K562 (cell line): ENCODE data around the gene SELENOI. TPM values are rescaled to one million over a fixed set of nuclear protein-coding genes. Genes with fewer than 3 reads are reported as not detected.

Source experiments
- BCOR ChIP-seq: fragments of 450-650 bp; IDR thresholded peaks from 2 replicates; pipeline ENCODE4 v1.6.1; 2016
- BRCA1 ChIP-seq, 2 experiments: fragments of 450-650 bp in 1 of 2; sonication (generic) in 1 of 2; formaldehyde crosslinking in 1 of 2; IDR thresholded peaks; 2 replicates each; pipeline versions ENCODE4 v1.5.0 to v1.6.1; 2017 to 2020; ENCODE audit warnings: mild to moderate bottlenecking in 1 of 2, missing genetic modification reagents in 1 of 2
- MCM7 ChIP-seq, 2 experiments: fragments of 450-650 bp; IDR thresholded peaks; 2 replicates each; pipeline ENCODE4 v1.6.1; 2016 to 2018
- MYBL2 ChIP-seq, 2 experiments: fragments of 450-650 bp in 1 of 2; sonication (generic) in 1 of 2; formaldehyde crosslinking in 1 of 2; IDR thresholded peaks; 2 replicates each; pipeline versions ENCODE4 v1.6.1 to v1.8.1; 2017 to 2022; ENCODE audit warnings: borderline replicate concordance in 1 of 2, inconsistent platforms in 1 of 2, low read depth in 1 of 2, mild to moderate bottlenecking in 1 of 2, missing genetic modification reagents in 1 of 2, moderate library complexity in 1 of 2
- PCBP2 ChIP-seq: fragments of 200-400 bp; formaldehyde crosslinking; IDR thresholded peaks from 2 replicates; pipeline ENCODE4 v1.6.1; 2018; ENCODE audit warnings: low read length, low read depth, mild to moderate bottlenecking, moderate library complexity; ENCODE audit not compliant: poor library complexity, severe bottlenecking
- RHOXF2B ChIP-seq: fragments of 250-450 bp; sonication (Bioruptor Pico); conservative IDR thresholded peaks from 2 replicates; pipeline ENCODE4 v1.5.1; 2021
- SMAD3 ChIP-seq: fragments of 450-650 bp; formaldehyde crosslinking; conservative IDR thresholded peaks from 2 replicates; pipeline ENCODE4 v1.4.0; 2020; ENCODE audit warnings: mild to moderate bottlenecking
- YY1 ChIP-seq, 3 experiments: IDR thresholded peaks; 2 replicates each; pipeline ENCODE4 v1.6.1; 2011; ENCODE audit warnings: low read length in 2 of 3, mild to moderate bottlenecking in 2 of 3, moderate library complexity in 2 of 3, borderline replicate concordance in 1 of 3, control low read depth in 1 of 3, low read depth in 1 of 3; ENCODE audit not compliant: insufficient read depth in 3 of 3, insufficient replicate concordance in 2 of 3, control insufficient read depth in 1 of 3, insufficient read length in 1 of 3; ENCODE audit errors: extremely low read depth in 1 of 3
- ZBTB8A ChIP-seq: fragments of 450-650 bp; IDR thresholded peaks from 2 replicates; pipeline ENCODE4 v1.6.1; 2018; ENCODE audit warnings: mild to moderate bottlenecking, moderate library complexity; ENCODE audit not compliant: partially characterized antibody
- ZFP36 ChIP-seq: fragments of 150-350 bp; IDR thresholded peaks from 2 replicates; pipeline ENCODE4 v1.6.1; 2018; ENCODE audit warnings: low read length, low read depth; ENCODE audit not compliant: partially characterized antibody
- ZNF316 ChIP-seq: fragments of 450-650 bp; IDR thresholded peaks from 2 replicates; pipeline ENCODE4 v1.6.1; 2016
- polyA plus RNA-seq, 8 experiments: library from polyadenylated mRNA; depleted of rRNA in 4 of 8; stranded (reverse) in 5 of 8; unstranded in 3 of 8; fragments of >200 nt; fragmentation: Nextera tagmentation in 2 of 8; fragmentation: Illumina TruSeq in 1 of 8; extraction: Ambion mirVana in 2 of 8; extraction: Trizol in 1 of 8; gene quantifications; 2 replicates each; pipeline versions ENCODE4 v1.2.1 to v1.2.3, GENCODE V29; 2011 to 2014; ENCODE audit warnings: inconsistent platforms in 1 of 8, missing spikeins in 1 of 8
- total RNA-seq, 7 experiments: library from RNA; depleted of rRNA in 6 of 7; stranded (reverse); fragments of >200 nt in 6 of 7; fragmentation: Illumina TruSeq in 2 of 7; extraction: Trizol in 2 of 7; gene quantifications; 2 replicates each; pipeline versions ENCODE4 v1.2.1 to v1.2.3, GENCODE V29; 2011 to 2021; ENCODE audit warnings: low replicate concordance in 1 of 7
- TF ChIP-seq, protein P1 (sequence below), 2 experiments: fragments of 450-650 bp; IDR thresholded peaks; 2 replicates each; pipeline ENCODE4 v1.6.1; 2018; ENCODE audit warnings: mild to moderate bottlenecking in 2 of 2, low read depth in 1 of 2; ENCODE audit not compliant: partially characterized antibody in 2 of 2
- TF ChIP-seq, protein P2 (sequence below): sonication (generic); formaldehyde crosslinking; IDR thresholded peaks from 2 replicates; pipeline ENCODE4 v1.4.0; 2020; ENCODE audit warnings: mild to moderate bottlenecking, missing genetic modification reagents
- TF ChIP-seq, protein P3 (sequence below): fragments of 250-450 bp; sonication (Bioruptor Pico); IDR thresholded peaks from 2 replicates; pipeline ENCODE4 v1.4.0; 2020; ENCODE audit warnings: borderline replicate concordance
- TF ChIP-seq, protein P4 (sequence below): fragments of 250-450 bp; sonication (Bioruptor Pico); IDR thresholded peaks from 2 replicates; pipeline ENCODE4 v1.8.0; 2022; ENCODE audit warnings: moderate library complexity, mild to moderate bottlenecking, inconsistent platforms

SELENOI gene
- total and polyA plus RNA-seq, 9 of the 15 experiments (the other 6 are each of a cell fraction or from before 2014, with no cell fraction given) = 9.6 to 46.9 (median 24.4) TPM

DNA sequence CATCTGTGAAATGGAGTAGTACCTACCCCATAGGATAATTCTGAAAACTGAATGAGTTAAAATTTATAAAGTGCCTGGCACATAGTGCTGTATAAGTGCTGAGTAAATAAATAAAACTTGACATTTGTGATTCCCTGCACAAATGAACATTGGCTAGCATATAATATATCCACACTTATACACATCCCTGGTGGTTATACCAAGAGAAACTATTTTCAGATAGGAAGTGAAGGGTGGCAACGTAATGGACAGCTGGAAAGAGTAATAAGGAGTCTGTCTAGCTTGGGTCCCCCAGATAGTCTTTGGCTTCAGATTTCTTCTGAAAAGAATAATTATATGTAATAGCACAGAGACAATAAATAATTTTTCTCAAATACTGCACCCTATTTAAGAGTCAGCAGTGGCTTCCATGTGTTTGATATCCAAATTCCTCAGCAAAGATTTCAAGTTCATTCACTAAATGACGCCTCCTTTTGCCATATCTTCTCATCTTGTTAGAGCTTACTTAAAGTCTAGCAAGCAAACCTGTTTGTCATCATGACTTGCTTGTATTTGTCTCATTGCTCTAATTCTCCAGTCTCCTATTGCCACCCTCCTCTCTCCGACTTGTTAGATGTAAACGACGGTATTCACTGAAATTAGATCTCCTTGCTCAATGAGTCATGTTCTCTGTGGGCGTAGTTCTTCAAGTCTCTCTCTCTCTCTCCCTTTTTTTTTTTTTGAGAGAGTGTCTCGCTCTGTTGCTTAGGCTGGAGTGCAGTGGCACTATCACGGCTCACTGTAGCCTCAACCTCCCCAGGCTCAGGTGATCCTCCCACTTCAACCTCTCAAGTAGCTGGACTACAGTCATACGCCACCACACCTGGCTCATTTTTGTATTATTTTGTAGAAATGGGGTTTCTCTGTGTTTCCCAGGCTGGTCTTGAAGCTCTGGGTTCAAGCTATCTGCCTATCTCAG, 9.4 kb downstream of the SELENOI start (continued):
- TF ChIP-seq, protein P1, sequence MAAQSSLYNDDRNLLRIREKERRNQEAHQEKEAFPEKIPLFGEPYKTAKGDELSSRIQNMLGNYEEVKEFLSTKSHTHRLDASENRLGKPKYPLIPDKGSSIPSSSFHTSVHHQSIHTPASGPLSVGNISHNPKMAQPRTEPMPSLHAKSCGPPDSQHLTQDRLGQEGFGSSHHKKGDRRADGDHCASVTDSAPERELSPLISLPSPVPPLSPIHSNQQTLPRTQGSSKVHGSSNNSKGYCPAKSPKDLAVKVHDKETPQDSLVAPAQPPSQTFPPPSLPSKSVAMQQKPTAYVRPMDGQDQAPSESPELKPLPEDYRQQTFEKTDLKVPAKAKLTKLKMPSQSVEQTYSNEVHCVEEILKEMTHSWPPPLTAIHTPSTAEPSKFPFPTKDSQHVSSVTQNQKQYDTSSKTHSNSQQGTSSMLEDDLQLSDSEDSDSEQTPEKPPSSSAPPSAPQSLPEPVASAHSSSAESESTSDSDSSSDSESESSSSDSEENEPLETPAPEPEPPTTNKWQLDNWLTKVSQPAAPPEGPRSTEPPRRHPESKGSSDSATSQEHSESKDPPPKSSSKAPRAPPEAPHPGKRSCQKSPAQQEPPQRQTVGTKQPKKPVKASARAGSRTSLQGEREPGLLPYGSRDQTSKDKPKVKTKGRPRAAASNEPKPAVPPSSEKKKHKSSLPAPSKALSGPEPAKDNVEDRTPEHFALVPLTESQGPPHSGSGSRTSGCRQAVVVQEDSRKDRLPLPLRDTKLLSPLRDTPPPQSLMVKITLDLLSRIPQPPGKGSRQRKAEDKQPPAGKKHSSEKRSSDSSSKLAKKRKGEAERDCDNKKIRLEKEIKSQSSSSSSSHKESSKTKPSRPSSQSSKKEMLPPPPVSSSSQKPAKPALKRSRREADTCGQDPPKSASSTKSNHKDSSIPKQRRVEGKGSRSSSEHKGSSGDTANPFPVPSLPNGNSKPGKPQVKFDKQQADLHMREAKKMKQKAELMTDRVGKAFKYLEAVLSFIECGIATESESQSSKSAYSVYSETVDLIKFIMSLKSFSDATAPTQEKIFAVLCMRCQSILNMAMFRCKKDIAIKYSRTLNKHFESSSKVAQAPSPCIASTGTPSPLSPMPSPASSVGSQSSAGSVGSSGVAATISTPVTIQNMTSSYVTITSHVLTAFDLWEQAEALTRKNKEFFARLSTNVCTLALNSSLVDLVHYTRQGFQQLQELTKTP (IDR thresholded peaks at IDR 0.05; ENCODE audit: low read depth in 1 of 2, partially characterized antibody in 2 of 2) = peak in 1 of 2 experiments; percentile 92
- TF ChIP-seq, protein P2, sequence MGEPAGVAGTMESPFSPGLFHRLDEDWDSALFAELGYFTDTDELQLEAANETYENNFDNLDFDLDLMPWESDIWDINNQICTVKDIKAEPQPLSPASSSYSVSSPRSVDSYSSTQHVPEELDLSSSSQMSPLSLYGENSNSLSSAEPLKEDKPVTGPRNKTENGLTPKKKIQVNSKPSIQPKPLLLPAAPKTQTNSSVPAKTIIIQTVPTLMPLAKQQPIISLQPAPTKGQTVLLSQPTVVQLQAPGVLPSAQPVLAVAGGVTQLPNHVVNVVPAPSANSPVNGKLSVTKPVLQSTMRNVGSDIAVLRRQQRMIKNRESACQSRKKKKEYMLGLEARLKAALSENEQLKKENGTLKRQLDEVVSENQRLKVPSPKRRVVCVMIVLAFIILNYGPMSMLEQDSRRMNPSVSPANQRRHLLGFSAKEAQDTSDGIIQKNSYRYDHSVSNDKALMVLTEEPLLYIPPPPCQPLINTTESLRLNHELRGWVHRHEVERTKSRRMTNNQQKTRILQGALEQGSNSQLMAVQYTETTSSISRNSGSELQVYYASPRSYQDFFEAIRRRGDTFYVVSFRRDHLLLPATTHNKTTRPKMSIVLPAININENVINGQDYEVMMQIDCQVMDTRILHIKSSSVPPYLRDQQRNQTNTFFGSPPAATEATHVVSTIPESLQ = no peak
- TF ChIP-seq PCBP2 (no peak), ZNF316 (peak; percentile 98), RHOXF2B (CRISPR knock-in tag) (no peak), ZBTB8A (no peak), BCOR (peak; percentile 39; the same call in 1 of the 2 replicates), BRCA1 (IDR thresholded peaks at IDR 0.05) (no peak), BRCA1 (CRISPR knock-in tag; IDR thresholded peaks at IDR 0.05) (no peak), SMAD3 (CRISPR knock-in tag) (no peak), YY1 (IDR thresholded peaks at IDR 0.05; ENCODE audit: borderline replicate concordance in 1 of 3, control insufficient read depth in 1 of 3, extremely low read depth in 1 of 3, insufficient read depth in 3 of 3, insufficient read length in 1 of 3, insufficient replicate concordance in 2 of 3, low read depth in 1 of 3, low read length in 2 of 3) (no peak), ZFP36 (peak; percentile 3), MYBL2 (IDR thresholded peaks at IDR 0.05; ENCODE audit: low read depth) (no peak), MYBL2 (CRISPR knock-in tag; IDR thresholded peaks at IDR 0.05; ENCODE audit: borderline replicate concordance) (no peak), MCM7 (IDR thresholded peaks at IDR 0.05) (no peak)
- TF ChIP-seq, protein P3, sequence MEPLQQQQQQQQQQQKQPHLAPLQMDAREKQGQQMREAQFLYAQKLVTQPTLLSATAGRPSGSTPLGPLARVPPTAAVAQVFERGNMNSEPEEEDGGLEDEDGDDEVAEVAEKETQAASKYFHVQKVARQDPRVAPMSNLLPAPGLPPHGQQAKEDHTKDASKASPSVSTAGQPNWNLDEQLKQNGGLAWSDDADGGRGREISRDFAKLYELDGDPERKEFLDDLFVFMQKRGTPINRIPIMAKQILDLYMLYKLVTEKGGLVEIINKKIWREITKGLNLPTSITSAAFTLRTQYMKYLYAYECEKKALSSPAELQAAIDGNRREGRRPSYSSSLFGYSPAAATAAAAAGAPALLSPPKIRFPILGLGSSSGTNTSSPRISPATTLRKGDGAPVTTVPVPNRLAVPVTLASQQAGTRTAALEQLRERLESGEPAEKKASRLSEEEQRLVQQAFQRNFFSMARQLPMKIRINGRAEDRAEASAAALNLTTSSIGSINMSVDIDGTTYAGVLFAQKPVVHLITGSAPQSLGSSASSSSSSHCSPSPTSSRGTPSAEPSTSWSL (CRISPR knock-in tag) = no peak
- TF ChIP-seq, protein P4, sequence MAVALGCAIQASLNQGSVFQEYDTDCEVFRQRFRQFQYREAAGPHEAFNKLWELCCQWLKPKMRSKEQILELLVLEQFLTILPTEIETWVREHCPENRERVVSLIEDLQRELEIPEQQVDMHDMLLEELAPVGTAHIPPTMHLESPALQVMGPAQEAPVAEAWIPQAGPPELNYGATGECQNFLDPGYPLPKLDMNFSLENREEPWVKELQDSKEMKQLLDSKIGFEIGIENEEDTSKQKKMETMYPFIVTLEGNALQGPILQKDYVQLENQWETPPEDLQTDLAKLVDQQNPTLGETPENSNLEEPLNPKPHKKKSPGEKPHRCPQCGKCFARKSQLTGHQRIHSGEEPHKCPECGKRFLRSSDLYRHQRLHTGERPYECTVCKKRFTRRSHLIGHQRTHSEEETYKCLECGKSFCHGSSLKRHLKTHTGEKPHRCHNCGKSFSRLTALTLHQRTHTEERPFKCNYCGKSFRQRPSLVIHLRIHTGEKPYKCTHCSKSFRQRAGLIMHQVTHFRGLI (CRISPR knock-in tag) = no peak
